DMS153 treated with DMSO at 0.1 percent for 48 hours (cell line): Measurements from ENCODE around the gene TIMM44.
"Not testable (repeated sequence)": the region's sequence is repeated elsewhere in the genome, so short reads cannot be mapped to it uniquely, and the experiment has no call there.

ENCODE experiments used
- DNase-seq: peaks from one replicate; lab custom pipeline; 2025; ENCODE audit not compliant: unreplicated experiment; lab: John Stamatoyannopoulos, UW

Gene TIMM44

DNA sequence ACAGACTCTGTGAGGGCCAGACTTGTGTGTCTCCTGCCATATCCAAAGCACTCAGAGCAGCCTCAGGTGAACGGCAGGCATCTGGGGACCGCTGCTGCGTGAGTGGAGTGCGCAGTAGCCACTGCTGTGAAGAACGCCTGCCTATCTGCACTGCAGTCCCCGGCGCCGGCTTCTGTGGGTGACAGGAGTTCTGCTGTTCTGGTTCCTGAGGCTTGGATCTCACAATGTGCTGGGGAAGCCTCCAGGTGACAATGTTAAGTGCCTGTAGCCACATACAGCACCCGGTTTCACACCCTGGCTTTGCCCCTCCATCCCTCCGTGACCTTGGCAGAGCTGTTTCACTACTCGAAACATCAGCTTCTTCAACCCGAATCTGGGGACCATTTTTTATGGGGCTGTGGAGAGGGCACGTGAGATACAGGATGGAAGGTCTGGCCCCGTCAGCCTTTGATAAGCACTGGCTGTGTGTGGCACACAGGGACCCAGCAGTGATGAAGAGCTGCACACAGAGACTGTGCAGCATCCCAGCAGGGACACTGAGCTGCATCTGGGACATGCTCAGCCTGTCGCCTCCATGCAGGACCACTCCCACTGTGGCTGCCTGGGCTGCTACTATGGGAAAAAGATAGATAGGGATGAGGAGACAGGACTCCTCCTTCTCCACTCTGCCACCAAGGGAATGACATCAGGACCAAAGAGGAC, 33.7 kb upstream of the TIMM44 start:
- DNase-seq, result no peak

DNA sequence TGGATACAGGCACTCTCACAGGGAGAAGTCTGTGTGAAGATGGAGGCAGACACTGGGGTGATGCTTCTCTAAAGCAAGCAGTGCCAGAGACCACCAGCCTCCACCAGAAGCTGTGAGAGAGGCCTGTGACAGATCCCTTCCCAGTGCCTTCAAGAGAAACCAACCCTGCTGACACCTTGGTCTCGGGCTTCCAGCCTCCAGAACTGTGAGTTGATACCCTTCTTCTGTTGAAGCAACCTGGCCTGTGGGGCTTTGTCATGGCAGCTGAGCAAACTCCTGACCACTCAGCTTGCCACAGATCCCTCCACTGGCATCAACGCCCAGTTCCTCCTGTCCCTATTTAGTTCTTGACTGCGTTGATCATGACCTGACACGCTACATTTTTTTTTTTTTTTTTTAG, 33.0 kb upstream of the TIMM44 start:
- DNase-seq, result no peak

DNA sequence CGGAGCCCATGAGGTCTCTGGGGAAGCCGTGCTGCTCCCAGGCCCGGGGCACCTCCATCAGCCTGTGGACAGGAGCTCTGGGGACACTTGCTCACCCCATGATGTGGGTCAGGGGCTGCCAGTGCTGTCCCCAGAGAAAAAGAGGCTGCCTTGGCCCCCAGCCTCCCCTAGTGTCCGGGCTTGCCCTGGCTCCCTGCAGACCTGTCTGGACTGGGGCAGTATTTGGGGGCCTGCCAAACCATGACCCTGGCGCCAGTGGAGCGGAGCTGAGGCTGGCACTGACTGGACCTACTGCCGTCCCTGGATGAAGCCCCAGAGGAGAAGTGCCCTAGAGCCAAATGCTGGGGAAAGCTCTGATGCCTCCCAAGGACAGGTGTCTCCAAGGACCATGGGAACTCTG, 31.6 kb upstream of the TIMM44 start:
- no peak for DNase-seq

DNA sequence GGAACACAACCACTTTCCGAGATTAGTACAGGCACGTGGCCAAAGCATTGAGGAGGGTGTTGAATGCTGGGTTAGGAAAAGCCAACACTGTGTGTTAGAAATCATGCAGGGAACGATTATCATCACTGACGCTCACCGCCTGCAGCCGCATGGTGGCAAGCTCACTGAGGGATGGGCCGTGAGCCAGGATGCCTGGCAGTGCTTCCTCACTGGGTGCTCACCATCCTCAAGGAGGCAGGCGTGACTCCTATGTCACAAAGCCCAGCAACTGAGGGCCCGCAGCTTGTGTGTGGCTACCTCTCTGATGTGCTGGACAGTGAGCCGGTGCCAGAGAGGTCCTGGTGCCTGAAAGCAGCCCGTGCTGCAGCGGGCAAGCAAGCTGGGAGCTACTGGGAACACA, 30.4 kb upstream of the TIMM44 start:
- no peak for DNase-seq

DNA sequence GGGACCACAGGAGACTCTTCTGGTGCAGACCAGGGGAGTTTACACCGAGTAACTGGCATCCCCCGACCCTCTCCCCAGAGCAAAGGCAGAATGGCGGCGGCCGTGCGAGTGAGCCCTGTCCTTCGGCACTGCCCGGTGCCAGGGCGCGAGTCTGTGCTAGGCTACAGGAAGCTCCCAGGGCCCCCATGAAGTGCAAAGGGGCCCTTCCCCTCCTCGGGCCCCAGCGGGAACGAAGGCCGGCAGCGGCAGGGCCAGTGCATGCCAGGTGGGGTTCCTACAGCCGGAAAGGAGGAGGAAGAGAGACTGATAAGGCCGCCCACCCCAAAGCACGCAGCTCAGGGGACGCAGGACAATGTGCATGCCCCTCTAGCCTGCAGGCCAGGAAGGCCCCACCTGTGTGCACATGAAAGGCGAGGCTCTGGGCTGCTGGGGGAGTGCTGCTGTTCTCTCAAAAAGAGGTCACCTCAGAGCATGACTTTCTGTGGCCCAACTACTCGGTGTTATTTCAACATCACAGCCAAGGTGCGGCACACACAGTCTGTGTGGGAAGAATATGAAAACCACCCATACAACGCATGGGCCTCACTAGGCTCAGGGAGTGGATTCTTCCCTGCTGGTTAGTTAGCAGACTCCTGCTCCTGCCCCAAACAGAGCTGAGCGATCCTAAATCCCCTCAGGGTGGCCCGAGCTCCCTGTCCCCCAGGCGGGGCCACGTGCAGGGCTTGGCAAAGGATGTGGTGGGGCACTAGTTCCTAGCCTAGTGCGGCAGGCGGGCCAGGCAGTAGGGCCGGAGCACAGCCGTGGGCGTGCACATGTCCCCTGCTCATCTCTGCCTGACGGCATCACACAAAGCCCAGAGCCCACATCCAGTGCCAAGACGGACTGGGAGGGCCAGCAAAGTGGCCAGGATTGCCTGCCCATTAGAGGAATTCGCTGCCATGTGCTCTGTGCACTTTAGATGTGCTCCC, 28.4 kb upstream of the TIMM44 start:
- DNase-seq, result no peak

DNA sequence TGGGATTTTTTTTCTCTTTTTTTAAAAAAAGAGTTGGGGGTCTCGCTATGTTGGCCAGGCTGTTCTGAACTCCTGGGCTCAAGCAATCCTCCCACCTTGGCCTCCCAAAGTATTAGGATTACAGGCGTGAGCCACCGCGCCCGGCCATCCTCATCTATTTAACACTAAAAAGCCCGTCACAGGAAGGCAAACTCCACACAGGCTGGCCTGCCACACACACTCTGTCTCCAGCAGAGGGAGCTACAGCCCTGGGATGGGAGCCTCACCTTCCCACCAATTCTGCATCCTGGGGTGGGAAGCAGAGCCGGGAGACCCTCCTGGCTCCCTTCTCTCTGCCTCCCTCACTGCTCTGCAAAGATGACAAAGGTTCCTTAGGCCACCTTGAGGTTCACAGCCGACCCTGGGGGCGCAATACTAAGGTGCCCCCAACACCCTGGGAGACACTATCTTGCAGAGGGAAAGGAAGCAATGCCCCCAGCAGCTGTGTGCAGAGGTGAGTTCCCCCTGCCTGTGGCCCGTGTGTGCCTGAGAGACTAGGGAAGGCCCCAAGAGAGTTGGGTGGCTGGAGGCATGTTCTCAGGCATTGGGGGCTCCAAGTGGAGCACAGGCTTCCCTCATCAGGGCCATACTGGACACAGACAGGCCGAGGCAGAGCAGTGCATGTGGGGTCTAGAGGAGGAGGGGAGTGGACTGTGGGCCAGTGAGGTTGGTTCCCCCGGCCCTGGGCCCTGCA, 27.4 kb upstream of the TIMM44 start:
- DNase-seq, result no peak

DNA sequence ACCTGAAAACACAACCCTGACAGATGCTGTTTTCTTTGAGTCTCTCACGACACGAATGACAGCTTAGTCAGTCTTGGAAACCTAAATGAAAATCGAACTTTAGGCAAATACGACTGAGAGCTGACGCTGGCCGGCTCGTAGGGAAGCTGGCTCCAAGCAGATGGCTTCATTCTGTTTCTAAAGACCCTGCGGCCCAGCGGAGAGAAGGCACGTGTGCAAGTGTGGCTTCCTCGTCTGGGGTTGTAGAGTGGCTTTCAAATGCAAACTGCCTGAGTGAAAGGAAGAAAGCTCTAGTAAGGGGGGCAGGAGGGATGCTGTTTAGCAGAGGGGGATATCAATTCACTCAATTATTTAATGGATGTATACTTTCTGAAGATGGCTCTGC, 26.1 kb upstream of the TIMM44 start:
- no peak for DNase-seq

DNA sequence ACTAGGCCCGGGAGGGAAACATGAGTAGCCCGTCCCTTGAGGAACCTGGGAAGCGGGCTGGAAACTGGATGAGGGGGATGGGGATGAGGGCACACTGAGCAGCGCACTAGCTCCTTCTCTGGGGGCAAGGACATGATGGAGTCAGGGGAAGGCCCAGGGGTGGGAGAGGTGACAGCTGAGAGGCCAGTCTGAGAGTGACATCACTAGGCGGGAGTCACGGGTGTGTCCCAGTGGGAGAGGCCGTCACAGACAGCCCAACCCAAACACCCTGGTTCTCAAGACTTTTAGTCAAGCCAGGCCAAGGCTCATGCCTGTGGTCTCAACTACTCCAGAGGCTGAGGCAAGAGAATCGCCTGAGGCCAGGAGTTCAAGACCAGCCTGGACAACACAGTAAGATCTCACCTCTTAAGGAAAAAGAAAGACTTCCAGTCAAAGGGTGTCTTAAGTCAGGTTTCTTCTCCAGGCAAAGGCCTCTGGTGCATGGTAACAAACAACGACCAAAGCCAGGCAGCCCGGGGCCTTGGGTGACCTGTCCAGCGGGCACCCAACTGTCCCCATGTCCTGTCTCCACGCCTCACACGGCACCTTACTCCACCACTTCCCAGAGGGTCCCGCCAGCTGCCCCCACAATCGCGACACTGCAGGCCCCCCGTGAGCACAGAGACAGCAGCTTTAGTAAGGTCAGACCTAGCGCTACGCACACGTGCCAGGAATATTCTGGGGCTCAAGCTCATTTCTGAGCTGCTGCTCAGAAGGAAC, 25.5 kb upstream of the TIMM44 start:
- no peak for DNase-seq

DNA sequence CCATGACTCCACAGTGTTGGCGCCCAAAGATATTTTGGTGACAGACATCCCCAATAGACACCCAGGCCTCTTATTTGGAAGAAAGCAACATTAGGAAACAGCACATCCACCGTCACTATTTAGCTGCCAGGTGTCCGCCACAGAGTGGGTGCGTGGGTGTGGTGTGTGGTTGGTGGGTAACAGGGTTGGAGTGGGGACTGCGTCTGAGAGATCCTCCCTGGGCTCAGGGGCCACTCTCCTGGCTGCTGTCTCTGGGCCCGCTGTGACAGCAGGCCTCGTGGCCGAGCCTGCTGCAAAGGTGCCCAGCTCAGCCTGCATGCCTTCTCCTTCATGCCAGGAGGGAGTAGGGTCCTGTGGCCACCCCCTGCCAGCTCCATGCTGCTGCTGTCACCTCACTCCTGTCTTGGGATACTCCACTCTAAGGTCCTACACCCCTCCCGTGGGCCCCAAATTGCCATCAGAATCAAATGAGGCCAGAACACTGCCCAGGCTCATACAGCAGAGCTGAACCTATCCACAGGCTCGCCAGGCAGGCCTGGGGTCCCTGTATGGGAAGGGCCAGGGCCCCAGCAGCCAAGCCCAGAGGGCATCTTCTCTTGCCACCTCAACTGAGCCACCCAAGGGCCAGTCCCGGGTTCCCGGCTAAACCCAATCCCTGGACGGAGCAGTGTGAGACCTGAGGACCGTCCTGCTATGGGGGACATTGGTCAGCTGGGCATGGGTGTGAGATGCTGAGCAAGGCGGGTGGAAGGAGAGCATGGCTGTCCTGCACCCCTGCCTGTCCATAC, 24.7 kb upstream of the TIMM44 start:
- no peak for DNase-seq

DNA sequence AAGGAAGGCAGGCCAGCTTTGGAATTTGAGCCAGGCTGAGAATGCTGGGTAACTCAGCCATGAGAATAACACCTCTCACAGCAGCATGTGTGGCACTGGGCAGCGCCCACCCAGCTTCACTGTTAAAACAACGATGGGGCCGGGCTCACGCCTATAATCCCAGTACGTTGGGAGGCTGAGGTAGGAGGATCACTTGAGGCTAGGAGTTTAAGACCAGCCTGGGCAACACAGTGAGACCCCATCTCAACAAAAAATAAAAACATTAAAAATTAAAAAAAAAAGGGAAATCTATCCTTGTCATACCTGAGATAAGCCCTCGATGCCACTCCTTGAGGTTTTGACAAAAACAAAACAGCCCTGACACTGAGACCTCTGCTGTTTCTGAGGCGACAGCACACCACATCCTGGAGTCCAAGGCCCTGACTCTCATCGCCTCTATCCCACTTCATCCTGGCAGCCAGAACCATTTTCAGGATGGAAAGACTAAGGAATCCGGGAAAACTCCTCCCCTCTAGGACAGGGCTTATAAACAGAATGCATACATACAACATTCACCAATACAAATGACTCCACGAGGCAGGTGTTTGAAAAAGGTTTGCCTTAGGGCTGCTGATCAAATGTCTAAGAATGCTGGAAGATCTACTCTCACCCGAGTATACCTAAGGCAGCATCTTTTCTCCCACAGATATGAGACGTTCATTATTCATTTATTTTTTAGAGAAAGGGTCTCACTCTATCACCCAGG, 22.6 kb upstream of the TIMM44 start:
- DNase-seq, result no peak

DNA sequence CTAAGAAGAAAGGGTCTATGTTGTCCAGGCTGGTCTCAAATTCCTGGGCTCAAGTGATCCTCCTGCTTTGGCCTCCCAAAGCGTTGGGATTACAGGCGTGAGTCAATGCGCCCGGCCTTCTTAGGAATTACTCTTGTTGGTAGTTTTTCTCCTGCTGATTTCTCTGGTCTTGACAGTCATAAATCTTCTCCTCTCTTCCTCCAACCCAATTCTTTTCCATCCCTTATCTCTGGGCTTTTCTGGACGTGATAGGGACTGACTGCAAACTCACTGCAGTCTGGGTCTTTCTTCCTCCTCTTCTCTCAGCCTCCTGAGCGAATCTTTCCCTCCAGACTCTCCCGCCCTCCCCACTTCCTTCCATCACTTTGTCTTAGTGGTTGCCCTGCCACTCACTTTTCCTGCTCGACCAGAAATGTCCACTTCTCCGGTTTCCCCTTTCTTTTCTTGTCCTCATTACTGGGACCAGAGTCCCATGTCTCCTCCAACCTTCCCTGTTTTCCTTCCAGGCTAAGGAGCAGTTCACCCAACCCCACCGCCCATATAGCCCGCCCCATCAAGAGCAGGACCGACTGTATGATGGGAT, 21.9 kb upstream of the TIMM44 start:
- no peak for DNase-seq

DNA sequence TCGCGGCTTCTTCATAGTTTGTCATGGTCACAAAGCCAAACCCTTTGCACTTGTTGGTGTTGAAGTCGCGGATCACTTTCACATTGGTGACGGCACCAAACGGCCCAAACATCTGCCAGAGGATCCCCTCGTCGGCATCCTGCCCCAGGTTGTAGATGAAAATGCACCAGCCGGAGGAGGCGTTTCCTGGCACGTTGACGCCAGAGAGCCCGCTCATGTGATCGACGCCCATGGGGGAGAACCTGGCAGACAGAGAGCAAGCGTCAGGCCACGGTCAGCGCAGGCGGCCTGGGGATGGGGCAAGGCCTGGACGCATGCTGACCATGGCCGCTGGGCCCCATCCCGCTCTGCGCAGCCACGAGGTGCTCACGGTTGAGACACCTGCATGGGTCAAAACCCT, 20.1 kb upstream of the TIMM44 start:
- DNase-seq, result no peak

DNA sequence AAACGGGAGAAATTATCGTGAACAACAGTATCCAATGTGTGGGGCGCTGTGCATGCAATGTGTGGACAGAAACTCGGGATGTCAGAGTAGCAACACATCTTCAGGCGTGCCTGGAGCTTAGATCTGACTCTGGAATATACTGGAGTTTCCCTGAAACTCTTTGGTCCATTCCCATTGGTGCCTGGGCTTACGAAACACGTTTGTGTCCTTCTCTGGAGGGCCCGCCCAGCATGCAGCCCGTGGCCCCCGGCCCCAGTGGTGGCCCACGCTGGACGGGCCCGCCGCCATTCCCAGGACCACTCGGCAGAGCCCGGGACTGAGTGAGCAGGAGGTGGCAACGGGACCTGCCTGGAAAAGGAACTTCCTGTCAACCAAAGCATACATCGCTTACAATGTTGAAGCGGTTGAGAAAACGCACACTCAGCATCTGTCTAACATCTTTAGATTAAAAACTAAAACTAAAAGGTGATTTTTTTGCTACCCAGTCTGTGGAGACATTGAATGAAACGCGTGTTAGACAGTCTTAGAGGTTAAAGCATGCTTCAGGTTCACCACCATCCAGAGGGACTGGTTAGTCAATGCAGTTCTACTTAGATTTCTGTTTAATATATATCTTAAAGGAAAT, 19.3 kb upstream of the TIMM44 start:
- no peak for DNase-seq

DNA sequence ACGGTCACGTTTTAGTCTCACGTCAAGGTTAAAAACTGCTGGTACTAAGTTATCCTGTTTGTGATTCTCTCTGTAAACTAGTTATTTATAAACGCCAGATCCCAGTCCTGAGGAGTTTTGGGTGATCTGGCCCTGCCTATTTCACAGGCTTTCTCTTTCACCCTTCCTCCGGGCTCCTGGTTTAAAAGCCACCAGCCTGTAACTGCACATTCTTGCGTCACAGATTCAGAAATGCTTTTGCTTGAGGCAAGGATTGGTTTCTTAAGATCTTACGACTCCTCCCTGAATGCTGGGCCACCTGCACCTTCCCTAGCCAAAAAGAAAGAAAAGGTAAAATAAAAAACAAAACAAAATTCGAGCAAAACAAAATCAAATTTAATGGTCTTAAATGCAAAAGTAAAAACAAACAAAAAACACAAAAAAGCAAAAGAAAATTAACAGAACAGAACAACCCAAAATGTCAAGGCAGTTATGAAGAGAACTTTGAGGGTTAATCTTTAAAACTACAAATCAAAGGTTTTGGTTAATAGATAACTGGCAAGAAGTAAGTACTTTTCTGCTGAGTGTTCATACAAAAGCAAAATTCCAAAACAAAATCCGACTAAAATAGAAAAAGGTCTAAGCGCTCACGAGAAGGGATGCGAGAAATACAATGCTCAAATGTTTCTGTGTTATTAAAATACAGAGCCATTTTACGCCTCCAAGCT, 18.6 kb upstream of the TIMM44 start:
- no peak for DNase-seq

DNA sequence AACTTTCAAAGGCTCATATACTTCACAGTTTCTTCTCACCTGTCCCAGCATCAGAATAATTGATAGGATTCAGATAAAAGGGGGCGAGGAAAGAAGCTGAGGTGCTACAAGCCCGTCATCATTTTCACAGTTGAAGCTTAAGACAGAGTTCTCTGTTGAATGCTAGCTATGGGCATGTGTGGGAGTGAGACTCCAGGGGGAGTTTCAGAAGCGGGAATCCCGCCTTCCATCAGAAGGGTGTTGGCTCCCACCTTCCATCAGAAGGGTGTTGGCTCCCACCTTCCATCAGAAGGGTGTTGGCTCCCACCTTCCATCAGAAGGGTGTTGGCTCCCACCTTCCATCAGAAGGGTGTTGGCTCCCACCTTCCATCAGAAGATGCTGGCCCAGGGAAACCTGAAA, 17.6 kb upstream of the TIMM44 start:
- DNase-seq, result not testable (repeated sequence)

DNA sequence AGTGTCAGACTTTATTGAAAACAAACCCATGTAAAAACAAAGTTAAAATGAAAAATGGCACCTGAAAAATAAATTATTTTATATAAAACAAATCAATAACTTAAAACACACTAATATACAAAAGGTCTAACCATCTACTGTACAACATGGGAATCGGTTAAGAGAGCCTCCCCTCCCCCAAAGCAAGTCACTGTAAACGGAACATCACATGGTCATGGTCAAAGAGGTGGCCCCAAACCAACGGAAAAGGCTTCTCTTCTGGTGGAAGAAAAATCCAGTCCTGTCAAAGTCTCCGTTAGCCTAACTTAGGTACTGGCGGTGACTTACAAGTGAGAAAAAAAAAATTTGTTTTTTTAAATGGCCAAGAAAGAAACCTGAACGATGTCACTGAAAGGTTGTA, 15.7 kb upstream of the TIMM44 start:
- no peak for DNase-seq

DNA sequence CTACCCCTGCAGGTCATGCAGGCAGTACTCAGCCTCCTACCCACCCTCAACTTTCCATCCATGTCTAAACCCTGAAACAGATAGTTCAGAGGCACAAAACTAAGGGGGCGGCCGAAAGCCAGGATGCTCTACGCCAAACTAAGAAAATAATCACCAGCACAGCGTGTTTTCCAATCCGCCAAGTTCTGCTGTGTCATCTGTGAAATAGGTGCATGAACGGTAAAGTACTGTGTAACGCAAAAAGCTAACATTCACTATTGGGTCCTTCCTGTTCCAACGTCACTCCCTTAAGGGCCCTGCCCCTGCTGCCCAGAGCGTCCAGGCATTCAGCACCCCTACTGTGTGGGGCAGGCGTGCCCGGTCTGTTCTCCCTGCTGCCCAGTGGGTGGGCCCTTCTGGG, 12.2 kb upstream of the TIMM44 start:
- DNase-seq, result no peak

DNA sequence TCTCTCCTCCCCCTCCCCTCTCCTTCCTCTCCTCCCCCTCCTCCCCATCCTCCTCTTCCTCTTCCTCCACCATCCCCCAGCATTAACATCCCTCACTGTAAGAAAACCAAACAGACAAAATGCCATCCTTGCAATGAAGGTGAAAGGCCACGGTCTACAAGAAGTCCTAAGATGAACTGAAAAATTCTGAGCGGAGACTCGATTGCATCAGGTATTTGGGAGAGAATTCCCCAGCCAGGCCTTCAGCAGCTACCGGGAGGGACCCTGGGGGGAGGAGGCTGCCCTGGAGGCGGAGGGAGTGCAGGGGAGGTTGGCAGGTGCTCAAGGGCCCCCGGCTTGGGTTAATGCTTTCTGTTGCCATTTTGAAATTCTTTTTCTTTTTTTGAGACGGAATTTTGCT, 10.1 kb upstream of the TIMM44 start:
- DNase-seq, result no peak
